B cell (primary cell): ENCODE data around the gene ZBTB37.

ENCODE experiments used
- EZH2 ChIP-seq: IDR thresholded peaks from 2 replicates; pipeline ENCODE4 v1.6.1; 2012; ENCODE audit warnings: borderline replicate concordance, low read depth, mild to moderate bottlenecking, moderate library complexity, low read length; ENCODE audit not compliant: insufficient read depth, poor library complexity, severe bottlenecking
- TF ChIP-seq, protein P1 (sequence below): fragments of 200-600 bp; IDR thresholded peaks from one replicate; pipeline ENCODE4 v1.8.0; 2022; ENCODE audit warnings: antibody characterized with exemption, mild to moderate bottlenecking

DNA sequence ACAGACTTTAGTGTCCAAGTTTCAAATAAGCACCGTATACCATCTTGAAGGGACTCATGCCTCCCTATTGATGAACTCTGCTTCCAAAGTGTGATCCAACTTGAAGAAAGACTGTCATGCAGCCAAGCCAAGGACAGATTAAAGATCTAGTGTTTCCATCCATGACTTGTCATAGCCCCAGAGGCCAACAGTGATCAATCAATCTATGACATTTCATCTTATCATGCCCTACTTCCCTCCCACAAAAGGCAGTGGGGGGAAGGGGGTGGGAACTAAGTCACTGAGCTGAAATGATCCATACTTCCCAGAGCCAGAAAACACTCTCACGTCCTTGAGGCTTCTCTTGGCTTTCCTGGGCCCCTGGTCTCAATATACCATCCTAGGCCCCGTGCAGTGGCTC, 44.9 kb downstream of the ZBTB37 start:
- TF ChIP-seq, protein P1, sequence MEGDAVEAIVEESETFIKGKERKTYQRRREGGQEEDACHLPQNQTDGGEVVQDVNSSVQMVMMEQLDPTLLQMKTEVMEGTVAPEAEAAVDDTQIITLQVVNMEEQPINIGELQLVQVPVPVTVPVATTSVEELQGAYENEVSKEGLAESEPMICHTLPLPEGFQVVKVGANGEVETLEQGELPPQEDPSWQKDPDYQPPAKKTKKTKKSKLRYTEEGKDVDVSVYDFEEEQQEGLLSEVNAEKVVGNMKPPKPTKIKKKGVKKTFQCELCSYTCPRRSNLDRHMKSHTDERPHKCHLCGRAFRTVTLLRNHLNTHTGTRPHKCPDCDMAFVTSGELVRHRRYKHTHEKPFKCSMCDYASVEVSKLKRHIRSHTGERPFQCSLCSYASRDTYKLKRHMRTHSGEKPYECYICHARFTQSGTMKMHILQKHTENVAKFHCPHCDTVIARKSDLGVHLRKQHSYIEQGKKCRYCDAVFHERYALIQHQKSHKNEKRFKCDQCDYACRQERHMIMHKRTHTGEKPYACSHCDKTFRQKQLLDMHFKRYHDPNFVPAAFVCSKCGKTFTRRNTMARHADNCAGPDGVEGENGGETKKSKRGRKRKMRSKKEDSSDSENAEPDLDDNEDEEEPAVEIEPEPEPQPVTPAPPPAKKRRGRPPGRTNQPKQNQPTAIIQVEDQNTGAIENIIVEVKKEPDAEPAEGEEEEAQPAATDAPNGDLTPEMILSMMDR = no peak
- TF ChIP-seq EZH2 = no peak
